ENCODE data around the gene RENBP.

DNA sequence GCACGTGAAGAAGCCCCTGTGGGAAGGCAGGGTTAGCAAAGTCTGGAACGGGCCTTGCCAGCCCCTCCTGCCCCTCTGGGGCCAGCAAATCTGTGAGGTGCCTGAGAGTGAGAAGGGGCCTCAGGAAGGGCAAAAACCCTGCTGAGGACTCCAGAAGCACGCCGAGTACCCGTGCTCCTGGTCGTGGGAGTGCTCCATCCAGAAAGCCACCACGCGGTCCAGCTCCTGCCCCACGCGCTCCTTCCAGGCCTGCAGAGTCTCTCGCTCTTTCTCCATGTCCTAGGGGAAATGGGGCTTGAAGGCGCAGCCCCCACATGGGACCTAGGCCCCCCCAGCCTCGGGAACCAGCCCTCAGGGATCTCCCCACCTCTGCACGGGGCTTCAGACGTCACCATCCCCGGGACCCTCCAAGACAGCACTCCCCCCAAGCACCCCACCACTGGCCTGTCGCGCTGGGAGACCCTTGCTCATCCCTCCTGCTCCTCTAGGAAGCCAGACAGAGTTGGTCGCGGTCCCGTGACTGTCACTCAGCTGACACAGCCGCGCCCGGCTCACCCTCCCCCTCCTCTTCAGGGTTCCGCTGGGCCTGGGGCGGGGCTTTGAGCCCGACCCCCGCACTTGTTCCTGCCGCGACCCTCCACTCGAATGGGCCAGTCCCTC is at the start of gene RENBP:
- TF ChIP-seq POLR2AphosphoS5 (IDR thresholded peaks at IDR 0.05; ENCODE audit: low read depth, low read length): no peak
- no peak for TF ChIP-seq POLR2A (IDR thresholded peaks at IDR 0.05; ENCODE audit: low read depth, low read length)
- TF ChIP-seq TAF1 (IDR thresholded peaks at IDR 0.05; ENCODE audit: low read depth, low read length): no peak
- no peak for TF ChIP-seq POU2F2 (IDR thresholded peaks at IDR 0.05; ENCODE audit: low read depth, low read length)
- TF ChIP-seq SPI1 (IDR thresholded peaks at IDR 0.05; ENCODE audit: low read depth, low read length): no peak
- no peak for TF ChIP-seq PAX5 (IDR thresholded peaks at IDR 0.05; ENCODE audit: insufficient read depth, low read length, severe bottlenecking)
